ENCODE data around the gene MASTL. TPM values are rescaled to one million over a fixed set of nuclear protein-coding genes. Genes with fewer than 3 reads are reported as not detected.

Gene MASTL
- total RNA-seq, 2 experiments from 2014 or later: 40.1 to 42.2 TPM

GRCh38 chr10:27188259-27188658, 33.1 kb downstream of the MASTL start:
- no peak for TF ChIP-seq EZH2phosphoT487 (IDR thresholded peaks at IDR 0.05; ENCODE audit: borderline replicate concordance, low read depth, low read length)
- TF ChIP-seq CTCF (conservative IDR thresholded peaks at IDR 0.05; ENCODE audit: low read length): no peak
- no TSS peak for BruUV-seq (replicated peaks)
- no peaks in the 10 kb centered on the region for H3K79me2 ChIP-seq (ENCODE audit: insufficient read depth, low read depth, low read length)
- no peaks in the 10 kb centered on the region for H3K9me2 ChIP-seq (ENCODE audit: insufficient read depth, low read length)
- no peak overlapping the region for H3K4me3 ChIP-seq (ENCODE audit: low read depth, low read length, poor library complexity, severe bottlenecking)
- intact Hi-C loops (cut with micrococcal nuclease; ENCODE audit: unreplicated experiment): no loop called here
- POLR2A ChIA-PET: interaction anchor here (0.6 to 1.4 kb wide), 3 partner anchors 11 to 34 kb away, joined by 3 to 4 read pairs (median 3); partner anchors contain the start of gene YME1L1
- DNase-seq (ENCODE audit: low spot score): no peak
- no peaks in the 10 kb centered on the region for H3K9me3 ChIP-seq (ENCODE audit: low read length)
- peaks cover 59% of the 10 kb centered on the region for H3K36me3 ChIP-seq (ENCODE audit: insufficient read depth, low read length)
- CTCF ChIA-PET (ENCODE audit: unreplicated experiment): no interaction called here
- no peak overlapping the region for H3K4me2 ChIP-seq (ENCODE audit: low read length)
- no peaks in the 10 kb centered on the region for H3K4me1 ChIP-seq (ENCODE audit: insufficient read depth, low read length, poor library complexity, severe bottlenecking)
- no peak overlapping the region for H2AFZ ChIP-seq (ENCODE audit: low read length)
- no peaks in the 10 kb centered on the region for H4K20me1 ChIP-seq (ENCODE audit: insufficient read depth, low read length)
- no peak overlapping the region for H3K27ac ChIP-seq (ENCODE audit: low read depth, low read length, poor library complexity, severe bottlenecking)

- Histone ChIP-seq H3K9me2 (ENCODE audit: insufficient read depth, low read length) (no peaks in the 10 kb centered on the region), H2AFZ (ENCODE audit: low read length) (no peak overlapping the region), H4K20me1 (ENCODE audit: insufficient read depth, low read length) (no peaks in the 10 kb centered on the region), H3K27ac (ENCODE audit: low read depth, low read length, poor library complexity, severe bottlenecking) (no peak overlapping the region), H3K4me1 (ENCODE audit: insufficient read depth, low read length, poor library complexity, severe bottlenecking) (no peaks in the 10 kb centered on the region), H3K36me3 (ENCODE audit: insufficient read depth, low read length) (peaks cover 53% of the 10 kb centered on the region), H3K4me3 (ENCODE audit: low read depth, low read length, poor library complexity, severe bottlenecking) (no peak overlapping the region), H3K9me3 (ENCODE audit: low read length) (no peaks in the 10 kb centered on the region), H3K4me2 (ENCODE audit: low read length) (no peak overlapping the region), H3K79me2 (ENCODE audit: insufficient read depth, low read depth, low read length) (no peaks in the 10 kb centered on the region)
- no TSS peak for BruUV-seq (replicated peaks)
- no peak for DNase-seq (ENCODE audit: low spot score)
- ChIA-PET POLR2A (interaction anchor here (1.0 to 1.4 kb wide), 2 partner anchors 12 to 18 kb away, joined by 3 to 4 read pairs; no protein-coding TSS in a partner anchor), CTCF (ENCODE audit: unreplicated experiment) (no interaction called here)
- TF ChIP-seq CTCF (conservative IDR thresholded peaks at IDR 0.05; ENCODE audit: low read length) (no peak), EZH2phosphoT487 (IDR thresholded peaks at IDR 0.05; ENCODE audit: borderline replicate concordance, low read depth, low read length) (no peak)
- intact Hi-C loops (cut with micrococcal nuclease; ENCODE audit: unreplicated experiment): no loop called here
Observed at GRCh38 chr10:27188897-27189296, 33.7 kb downstream of the MASTL start.

- intact Hi-C loops (cut with micrococcal nuclease; ENCODE audit: unreplicated experiment): no loop called here
- H3K27ac ChIP-seq (ENCODE audit: low read depth, low read length, poor library complexity, severe bottlenecking): no peak overlapping the region
- H4K20me1 ChIP-seq (ENCODE audit: insufficient read depth, low read length): no peaks in the 10 kb centered on the region
- H3K9me3 ChIP-seq (ENCODE audit: low read length): no peaks in the 10 kb centered on the region
- CTCF ChIA-PET (ENCODE audit: unreplicated experiment): no interaction called here
- H3K36me3 ChIP-seq (ENCODE audit: insufficient read depth, low read length): peaks cover 37% of the 10 kb centered on the region
- no peak overlapping the region for H2AFZ ChIP-seq (ENCODE audit: low read length)
- DNase-seq (ENCODE audit: low spot score): no peak
- H3K4me3 ChIP-seq (ENCODE audit: low read depth, low read length, poor library complexity, severe bottlenecking): no peak overlapping the region
- no peaks in the 10 kb centered on the region for H3K9me2 ChIP-seq (ENCODE audit: insufficient read depth, low read length)
- no peaks in the 10 kb centered on the region for H3K4me1 ChIP-seq (ENCODE audit: insufficient read depth, low read length, poor library complexity, severe bottlenecking)
- H3K4me2 ChIP-seq (ENCODE audit: low read length): no peak overlapping the region
- TF ChIP-seq EZH2phosphoT487 (IDR thresholded peaks at IDR 0.05; ENCODE audit: borderline replicate concordance, low read depth, low read length) (no peak), CTCF (conservative IDR thresholded peaks at IDR 0.05; ENCODE audit: low read length) (no peak)
- no peaks in the 10 kb centered on the region for H3K79me2 ChIP-seq (ENCODE audit: insufficient read depth, low read depth, low read length)
- POLR2A ChIA-PET: no interaction called here
- no TSS peak for BruUV-seq (replicated peaks)
Observed at GRCh38 chr10:27190508-27190907, 35.4 kb downstream of the MASTL start.
